HG02885 (cell line): ENCODE data around the gene BAHD1.

Experiments
- ATAC-seq: cut with Tn5 transposase; IDR thresholded peaks from one replicate; pipeline ENCODE4 v1.9.1; 2021; ENCODE audit warnings: mild to moderate bottlenecking; ENCODE audit not compliant: unreplicated experiment, poor library complexity

Gene BAHD1

DNA sequence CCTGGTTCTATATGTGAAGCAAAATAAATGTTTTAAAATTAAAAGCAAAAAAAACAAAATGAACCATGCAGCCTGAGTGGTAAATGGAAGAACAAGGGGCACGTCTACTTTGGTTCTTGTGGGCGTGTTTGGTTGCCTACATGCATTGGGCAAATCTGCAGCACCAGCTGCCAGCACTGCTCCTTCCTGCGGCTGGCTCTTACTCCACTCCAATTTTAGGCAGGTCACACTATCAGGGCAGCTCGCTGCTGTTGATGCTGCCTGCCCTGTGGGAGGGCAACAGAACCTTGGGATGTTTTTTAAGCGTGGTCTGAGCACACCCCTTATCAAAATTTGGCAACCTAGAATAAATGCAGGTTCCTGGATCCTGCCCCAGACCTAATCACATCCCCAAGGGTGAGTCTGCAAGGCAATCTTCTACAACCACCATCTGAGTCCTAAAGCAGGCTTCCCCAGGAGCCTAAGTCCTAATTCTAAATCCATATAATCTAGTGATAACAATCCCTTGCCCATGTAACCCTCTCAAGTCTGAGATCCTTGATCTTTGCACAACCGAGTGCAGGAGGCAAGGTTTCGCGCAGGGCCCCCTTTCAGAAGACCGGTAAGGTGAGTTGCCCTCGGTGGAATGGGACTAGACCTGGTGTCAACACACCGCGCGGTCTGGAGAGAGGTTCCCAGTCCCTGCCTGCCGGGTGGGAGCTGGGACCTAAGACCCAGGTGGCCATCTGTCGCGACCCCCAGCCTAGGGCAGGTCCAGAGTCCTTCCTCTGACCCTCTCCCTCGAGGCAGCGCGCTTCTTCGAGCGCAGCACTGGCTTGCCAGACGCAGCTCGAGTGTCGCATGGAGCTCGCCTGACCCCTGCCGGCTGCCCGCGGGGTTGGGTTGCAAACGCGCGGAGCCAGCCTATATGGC is 19.3 kb upstream of the BAHD1 start:
- peak; percentile 73 for ATAC-seq

GRCh38 chr15:40424483-40425115 is 16.2 kb upstream of the BAHD1 start:
- no peak for ATAC-seq

DNA sequence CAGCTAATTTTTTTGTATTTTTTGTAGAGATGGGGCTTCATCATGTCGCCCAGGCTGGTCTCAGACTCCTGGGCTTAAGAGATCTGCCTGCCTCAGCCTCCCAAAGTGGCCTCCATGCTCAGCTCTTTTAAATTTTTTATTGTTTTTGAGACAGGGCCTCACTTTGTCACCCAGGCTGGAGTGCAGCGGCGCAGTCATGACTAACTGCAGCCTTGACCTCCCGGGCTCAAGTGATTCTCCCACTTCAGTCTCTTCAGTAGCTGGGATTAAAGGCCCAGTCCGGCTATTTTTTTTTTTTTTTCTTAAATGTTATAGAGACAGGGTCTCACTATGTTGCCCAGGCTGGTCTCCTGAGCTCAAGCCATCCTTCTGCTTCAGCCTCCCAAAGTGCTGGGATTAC is 15.1 kb upstream of the BAHD1 start:
- ATAC-seq = no peak

GRCh38 chr15:40427188-40427587 is 13.6 kb upstream of the BAHD1 start:
- no peak for ATAC-seq

DNA sequence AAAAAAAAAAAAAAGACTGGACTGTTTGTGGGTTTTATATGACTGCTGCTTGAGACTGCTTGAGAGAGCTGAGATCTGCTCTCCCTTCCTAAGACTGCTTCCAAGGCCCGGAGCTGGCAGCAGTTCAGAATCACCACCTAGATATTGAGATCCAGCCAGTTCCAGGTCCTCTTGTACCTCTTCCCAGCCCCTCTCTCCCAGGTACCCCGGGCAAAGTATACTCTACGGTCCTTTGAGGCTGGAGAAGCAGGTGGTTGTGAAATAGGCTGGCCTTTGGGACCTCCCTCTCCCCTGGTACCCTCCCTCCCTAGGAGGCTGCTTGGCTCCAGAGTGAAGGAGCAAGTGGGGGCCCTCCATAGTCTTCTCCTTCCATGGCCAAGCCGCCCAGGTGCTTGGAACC is 12.6 kb upstream of the BAHD1 start:
- no peak for ATAC-seq

GRCh38 chr15:40429068-40429710 is 11.6 kb upstream of the BAHD1 start:
- ATAC-seq = no peak

DNA sequence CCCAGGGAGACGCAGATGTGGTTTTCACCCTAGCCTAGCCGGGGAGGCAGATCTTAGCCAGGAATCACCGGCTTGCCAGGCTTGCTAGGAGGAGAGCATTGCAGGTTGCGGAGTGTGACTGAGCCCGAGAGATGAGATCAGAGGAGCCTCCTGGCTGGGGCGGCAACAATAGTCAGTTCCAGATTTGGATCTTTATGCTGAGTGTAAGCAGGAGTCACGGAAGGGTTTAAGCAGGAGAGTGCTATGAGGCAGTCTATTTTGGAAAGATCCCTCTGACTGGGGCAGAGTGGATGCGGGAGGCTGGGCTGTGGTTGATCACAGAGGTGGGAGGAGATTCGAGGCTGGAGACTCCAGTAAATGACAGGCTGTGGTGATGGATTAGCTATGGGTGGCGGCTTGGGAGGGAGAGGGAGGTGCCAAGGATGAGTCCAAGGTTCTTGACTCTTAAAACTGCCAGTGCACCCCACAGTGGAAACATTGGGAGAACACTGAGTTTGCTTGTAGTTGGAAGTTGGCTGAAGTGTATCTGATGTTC is 10.4 kb upstream of the BAHD1 start:
- no peak for ATAC-seq

- no peak for ATAC-seq
Measured at GRCh38 chr15:40435023-40435709, 5.6 kb upstream of the BAHD1 start.

DNA sequence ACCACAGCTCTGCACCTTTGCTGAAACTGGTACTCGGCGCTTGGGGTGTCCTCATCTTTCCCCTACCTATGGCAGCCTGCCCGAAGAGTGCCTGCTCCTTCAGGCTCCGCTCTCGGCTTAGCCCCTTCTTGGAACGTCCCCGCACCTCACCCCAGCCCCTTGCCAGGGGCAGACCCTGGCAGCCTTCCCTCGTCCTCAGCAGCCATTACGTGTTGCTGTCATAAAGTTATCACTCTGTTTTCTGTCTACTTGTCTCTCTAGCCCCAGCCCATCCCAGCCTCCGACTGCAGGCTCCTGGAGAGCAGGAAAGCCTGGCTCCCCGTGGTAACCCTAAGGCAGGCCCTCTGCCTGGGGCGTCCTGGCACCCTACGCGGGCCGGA is 5.1 kb upstream of the BAHD1 start:
- no peak for ATAC-seq

DNA sequence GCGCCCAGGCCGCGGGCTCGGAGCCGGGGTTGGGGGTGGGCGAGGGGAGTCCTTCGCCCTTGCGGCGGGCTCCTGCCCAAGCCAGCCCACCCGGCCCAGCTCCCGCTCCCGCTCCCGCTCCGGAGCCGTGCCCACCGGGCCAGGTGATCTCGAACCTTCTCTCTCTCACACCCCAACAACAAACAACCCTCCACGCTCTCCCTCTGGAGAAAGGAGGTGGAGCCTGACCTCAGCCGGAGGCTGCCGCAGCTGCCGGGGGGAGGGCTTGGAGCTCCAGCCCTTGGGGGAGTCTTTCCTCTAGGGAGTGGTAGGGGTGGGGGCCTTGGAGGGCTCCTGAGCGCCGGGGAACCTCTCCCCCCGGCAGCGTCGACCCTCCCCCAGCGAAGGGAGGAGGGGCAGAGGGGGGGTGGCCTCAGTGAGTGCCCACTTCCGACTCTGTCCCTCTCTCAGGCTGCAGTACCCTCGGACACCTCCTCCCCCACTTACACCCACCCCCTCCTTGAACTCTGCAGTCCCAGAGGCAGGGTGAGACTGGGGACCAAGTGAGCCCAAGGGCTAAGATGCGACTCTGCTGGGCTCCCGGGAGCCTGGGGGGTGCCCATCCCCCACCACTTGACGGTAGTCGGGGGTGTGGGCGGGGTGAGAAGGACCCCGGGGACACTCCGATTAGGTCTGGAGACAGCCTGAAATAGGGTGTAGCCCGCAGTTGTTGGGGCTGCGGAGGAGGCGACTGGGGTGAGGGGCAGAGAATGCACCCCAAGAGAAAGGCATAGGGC is 4.4 kb upstream of the BAHD1 start:
- ATAC-seq = no peak

DNA sequence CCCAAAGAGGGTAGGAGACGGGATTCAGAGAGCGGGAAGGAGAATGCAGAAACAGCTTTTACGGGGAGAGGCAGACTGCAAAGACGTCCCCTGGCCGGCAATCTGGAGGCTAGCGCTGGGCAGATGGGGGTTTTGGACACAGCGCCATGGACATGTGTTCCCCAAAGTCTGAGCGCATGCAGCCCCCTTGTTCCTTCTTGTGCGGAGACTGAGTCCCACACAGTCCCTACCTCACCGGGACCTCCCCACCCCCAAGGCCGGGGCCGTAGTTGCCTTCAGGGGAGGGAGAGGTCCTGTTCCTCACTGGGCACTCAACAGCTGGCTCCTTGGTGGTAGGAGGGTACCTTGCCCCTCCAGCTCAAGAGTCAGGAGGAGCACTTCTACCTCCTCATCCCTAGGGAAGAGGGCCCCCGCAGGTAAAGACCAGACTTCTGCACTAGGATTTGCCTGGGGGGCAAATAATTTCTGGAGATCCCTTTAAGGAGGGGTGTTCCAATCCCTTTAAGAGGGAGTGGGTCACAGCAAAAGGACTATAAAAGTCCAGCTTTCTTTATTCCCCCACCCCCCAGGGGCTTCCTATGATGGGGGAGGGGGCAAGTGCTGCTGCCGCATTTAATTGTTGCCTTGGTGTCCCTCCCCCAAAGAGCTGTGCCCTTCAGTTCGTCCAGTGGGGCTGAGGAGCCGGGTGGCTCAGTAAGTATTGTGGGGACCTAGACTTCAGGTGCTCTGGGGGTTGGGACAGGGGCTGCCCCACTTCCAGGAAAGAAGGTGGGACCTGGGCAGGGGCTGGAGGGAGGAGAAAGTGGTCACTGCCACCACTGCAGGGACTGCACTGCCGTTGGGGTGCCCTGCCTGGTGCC is 3.6 kb upstream of the BAHD1 start:
- no peak for ATAC-seq

DNA sequence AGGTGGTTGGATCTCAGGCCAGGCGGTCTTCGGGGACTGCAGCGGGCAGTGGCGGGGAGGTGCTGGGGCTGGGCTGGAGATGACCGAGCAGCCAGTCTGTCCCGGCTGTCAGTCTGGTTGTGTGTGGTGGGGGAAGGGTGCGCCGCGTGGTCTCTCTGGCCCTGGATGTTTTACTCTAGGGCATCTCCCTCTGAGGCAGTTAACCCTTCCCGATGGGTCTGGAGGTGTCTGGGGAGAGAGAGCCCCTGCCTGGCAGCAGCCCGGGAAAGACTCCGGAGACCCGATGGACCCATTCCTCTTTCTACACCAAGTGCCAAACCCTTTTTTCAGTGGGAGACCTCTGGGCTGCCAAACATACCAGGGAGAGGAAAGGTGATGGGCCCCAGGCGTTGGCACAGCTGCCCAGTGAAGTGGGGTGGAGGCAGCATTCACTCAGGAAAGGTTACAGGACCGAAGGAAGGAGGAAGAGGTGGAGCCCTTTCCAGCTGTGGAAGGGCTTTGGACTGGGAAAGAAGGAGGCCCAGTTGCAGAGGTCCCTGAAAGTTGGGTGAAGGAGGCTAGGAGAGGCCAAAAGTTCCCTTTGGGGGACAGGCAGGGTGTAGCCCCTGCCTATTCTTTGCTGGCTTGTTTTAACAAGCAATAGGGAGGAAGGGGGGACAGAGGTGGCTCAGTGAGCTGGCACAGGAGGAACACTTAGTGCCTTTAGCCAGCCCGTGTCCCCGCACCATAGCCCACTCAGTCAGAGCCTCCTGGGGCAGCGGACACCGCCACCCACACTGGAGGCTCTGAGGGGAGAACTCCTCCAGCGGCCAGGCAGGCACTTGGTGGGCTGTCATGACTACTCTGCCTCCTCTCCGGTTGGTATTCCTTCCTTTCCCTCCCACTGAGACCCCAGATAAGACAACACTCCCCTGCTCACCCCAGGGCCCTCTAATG is 2.7 kb upstream of the BAHD1 start:
- no peak for ATAC-seq

GRCh38 chr15:40438712-40439111 is 2.0 kb upstream of the BAHD1 start:
- no peak for ATAC-seq

- ATAC-seq = no peak
Measured at GRCh38 chr15:40439461-40439959, 1.2 kb upstream of the BAHD1 start.

DNA sequence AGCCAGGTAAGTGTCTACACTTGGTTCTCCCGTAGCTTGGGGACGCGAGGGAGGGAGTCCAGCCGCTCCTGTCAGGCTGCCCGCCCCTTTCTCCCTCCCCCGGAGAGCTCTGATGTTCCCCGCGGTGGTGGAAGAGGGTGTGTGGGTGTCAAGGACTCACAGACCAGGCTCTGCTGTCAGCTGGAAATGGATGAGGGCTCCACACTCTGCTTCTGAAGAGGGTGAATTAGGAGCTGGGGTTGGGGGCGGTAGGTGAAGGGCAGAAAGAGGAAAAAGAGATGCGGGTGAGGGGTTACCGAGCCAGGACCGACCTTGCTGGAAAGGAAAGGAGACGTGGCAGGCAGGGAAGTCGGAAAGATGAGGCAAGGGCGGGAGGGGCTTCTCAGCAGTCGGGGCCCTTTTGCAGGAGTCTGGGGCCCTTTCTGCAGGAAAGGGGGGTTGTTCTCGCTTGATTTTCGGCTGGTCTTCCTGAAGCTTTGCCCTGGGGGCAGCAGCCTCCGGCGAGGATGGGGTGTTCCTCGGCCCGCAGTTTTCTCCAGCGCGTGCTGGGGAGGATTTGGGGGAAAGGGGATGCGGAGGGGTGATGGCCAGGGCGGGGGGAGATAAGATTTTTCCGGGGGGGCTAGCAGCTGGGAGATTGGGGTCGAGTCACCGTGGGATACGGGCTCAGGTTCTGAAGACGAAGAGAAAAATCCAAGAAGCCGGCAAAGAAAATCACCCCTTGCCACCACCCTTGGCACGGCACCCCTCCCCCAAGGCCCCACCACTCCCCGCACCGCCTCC is 602 bp upstream of the BAHD1 start:
- ATAC-seq = no peak

DNA sequence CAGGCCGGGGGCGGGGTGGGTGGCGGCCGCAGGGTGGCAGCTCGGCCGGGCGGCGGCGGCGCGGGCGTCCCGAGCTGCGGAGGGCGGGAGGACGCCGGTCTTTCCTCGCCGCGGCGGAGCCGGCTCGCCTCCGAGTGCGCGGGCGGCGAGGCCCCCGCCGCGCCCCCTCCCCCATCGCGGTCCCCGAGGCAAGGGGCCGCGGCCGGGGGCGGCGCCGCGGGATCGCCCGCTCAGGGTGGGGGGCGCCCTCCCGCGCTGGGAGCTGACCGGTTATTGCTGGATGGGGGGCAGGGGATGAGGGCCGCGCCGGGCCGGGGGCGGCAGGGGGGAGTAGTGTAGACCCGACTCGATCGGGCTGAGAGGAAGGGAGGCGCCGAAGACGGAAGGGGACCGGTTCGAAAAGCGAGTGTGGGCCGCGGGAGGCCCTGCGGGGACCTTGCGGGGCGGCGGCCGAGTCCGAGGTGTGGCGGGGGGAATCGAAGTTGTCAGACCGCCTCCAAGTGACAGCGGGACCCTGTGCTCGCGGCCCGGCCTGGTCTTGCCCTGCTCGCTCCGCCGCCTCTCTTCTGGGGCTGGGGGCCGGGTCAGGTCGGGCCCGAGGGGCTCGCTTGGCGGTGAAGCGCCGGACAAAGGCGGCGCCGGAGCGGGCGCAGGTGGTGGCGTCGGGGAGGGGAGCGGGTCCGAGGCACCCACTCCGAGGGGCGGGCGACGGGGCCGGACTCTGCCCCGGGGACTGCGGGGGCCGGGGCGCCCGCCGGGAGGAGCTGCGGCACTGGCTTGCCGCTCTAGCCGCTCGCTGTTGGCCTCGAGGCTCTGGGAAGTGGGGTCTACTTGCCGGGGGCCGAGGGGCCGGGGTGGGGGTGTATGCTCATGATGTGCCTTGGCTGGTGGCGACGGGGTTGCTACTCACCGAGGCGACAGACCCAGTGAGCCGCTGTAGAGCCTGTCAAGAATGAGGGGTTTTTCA is 1.1 kb downstream of the BAHD1 start:
- ATAC-seq = no peak
